ENCODE measurements around the gene SDK2.
"Not testable (repeated sequence)": the region's sequence is repeated elsewhere in the genome, so short reads cannot be mapped to it uniquely, and the experiment has no call there.

The SDK2 gene

DNA sequence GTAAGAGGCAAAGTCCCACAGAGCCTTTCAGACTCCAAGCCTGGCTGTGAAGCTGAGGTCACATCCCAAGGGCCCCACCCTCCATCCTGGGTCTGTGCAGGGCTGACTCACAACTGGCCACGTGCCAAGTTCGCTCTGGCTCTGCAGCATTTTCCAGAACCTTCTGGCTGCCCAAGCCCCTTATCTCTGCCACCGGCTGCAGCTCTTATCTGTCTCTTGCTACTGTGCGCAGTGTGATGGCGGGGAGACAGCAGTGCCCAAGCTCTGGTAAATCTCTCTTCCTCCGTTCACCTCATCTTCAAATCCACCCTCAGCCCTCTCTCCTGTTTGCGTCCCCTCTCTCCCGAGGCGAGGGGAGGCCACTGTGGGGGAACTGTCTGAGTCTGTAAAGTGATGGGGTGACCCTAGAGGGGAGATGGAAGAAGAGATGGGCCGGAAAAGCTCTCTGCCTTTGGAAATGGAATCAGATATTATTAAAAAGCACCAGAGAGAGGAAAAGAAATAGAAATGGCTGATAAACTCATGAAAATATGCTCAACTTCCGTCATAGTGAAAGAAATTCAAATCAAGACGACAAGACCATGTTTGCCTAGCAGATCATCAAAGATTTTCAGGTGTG, 169.8 kb downstream of the SDK2 start:
- DNase-seq: peak; percentile 53

DNA sequence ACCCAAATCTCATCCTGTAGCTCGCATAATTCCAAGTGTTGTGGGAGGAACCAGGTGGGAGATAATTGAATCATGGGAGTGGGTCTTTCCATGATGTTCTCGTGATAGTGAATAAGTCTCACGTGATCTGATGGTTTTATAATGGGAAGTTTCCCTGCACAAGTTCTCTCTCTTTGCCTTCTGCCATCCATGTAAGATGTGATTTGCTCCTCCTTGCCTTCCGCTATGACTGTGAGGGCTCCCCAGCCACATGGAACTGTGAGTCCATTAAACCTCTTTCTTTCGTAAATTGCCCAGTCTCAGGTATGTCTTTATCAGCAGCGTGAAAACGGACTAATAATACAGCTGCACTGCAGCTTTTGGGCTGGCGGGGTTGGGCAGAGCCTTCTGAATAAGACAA, 171.5 kb downstream of the SDK2 start:
- not testable (repeated sequence) for DNase-seq

DNA sequence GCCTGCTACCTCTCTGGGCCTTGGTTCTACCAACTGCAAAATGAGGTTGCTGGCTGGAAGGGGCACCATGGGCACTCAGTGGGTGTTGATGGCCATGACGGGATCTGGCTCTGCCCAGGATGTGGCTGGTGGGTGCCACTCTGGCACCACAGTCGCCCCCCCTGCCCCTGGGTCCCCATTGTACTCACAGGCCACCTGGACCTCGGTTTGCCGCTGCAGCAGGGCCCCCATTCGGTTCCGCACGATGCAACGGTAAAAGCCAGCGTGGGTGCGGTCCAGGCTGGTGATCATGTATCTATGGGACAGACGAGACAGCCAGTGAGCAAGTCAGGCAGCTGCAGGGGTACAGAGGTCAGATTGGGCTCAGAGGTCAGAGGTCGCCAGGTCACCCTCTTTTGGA, 172.3 kb downstream of the SDK2 start:
- no peak for DNase-seq

DNA sequence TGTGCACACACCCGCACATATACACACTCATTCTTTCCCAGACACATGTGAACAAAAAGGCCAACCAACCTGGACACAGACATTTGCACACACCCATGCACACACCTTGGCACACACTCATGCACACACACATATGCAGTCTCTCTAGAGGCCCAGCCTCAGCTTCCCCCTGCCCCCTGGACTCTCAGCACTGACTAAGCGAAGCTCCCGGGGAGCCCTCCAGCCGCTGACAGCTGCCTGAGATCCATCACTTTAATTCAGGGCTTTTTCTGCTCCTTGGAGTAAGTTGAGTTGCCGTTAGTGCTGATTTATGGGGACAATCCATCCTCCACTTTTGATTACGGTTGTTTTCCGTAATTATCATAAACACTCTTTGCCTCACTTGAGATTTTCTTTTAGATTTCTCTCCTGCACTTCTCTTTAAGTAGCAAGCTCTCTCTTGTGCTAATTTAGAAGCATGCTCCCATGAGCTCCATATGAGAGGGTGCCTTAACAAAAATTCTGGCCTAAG, 173.9 kb downstream of the SDK2 start:
- DNase-seq: no peak

DNA sequence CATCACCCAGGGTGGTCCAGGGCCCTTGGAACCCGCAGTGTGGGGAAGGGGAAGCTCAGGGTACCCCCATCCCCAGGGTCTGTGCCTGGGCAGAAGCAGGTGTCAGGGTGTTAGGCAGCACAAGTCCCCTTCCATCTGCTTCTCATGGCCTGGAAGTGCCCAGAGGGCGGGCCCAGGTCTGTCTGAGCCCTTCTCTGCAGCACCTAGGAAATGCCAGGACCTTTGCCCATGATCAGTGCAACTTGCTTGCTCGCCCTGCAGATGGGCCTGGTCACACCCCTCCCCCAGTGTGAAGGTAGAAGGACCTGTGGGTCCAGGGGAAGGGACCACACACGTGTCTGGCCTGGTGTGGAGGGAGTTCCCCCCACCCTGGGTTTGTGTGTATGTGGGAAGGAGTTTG, 174.9 kb downstream of the SDK2 start:
- DNase-seq: no peak

DNA sequence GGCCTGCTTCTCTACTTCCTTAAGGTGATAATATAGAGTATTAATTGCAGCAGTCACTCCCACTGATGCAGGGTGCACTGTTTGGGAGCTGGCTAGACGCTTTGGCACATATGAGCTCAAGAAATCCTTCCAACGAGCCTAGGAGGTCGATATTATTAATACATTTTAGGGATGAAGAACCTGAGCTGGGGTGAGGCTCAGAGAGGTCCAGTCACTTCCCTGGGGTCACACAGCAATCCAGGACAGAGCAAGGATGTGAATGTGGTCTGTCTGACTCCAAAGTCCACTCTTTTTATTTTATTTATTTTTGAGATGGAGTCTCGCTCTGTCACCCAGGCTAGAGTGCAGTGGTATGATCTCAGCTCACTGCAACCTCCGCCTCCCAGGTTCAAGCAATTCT, 176.0 kb downstream of the SDK2 start:
- no peak for DNase-seq

DNA sequence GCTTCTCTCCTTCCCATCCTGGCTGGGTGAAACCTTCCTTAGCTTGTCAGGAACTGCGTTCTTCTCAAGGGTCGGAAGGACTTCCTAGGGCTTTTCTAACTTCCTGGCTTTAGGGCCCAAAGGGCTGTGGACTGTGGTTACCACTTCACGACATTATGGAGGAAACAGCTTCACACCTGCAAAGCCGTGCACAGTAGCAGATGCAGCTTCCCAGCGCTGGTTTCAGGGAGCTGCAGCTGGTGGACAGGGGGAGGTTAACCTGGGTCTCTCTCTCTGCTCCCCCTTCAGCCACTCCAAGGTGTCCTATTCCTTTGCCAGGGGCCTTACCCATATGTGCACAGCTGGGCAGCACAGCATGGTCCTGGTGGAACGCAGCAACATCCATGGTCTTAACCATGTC, 176.6 kb downstream of the SDK2 start:
- no peak for DNase-seq

DNA sequence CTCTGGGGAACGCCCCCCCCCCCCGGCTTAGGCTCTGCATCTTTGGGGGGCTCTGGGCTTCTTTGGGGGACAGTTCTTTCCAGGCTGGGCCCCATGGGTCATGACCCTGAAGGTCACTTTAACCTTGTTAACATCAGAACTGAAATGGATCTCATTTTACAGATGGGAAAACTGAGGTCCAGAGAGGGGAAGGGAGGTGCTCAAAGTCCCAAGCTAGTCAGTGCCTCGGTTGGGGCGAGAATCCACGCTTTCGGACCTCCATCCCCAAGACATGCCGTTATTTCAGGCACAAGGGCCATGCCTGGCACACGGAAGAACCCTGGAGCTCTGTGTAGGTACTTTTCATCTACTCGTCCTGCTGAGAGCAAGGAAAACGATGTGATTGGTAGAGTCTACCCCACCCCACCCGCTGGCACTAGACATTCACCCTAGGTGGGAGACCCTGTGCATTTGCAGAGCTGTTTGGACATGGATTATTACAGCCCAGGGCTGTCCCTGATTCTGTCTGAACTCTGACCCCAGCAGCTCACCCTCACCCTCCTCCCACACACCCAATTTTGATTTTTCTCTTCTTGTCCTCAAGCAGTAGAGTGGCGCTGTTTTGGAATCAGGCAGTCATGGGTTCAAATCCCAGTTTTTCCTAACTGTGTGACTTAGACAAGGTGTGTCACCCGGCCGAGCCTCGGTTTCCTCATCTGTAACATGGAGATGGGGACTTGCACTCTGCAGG, 177.4 kb downstream of the SDK2 start:
- DNase-seq: no peak

DNA sequence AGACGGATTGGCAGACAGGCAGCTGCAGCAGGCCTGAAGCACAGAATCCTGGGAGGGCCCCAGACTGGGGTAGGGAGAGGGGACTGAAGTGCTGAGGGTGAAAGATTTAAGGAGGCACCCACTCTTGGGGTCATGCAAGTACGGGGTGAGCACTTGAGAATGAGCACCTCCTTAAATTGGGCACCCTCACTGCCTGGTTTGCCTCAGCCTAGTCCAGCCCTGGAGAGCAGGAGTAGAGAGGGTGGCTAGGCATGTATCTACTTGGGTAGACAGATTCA, 178.4 kb downstream of the SDK2 start:
- DNase-seq: no peak

DNA sequence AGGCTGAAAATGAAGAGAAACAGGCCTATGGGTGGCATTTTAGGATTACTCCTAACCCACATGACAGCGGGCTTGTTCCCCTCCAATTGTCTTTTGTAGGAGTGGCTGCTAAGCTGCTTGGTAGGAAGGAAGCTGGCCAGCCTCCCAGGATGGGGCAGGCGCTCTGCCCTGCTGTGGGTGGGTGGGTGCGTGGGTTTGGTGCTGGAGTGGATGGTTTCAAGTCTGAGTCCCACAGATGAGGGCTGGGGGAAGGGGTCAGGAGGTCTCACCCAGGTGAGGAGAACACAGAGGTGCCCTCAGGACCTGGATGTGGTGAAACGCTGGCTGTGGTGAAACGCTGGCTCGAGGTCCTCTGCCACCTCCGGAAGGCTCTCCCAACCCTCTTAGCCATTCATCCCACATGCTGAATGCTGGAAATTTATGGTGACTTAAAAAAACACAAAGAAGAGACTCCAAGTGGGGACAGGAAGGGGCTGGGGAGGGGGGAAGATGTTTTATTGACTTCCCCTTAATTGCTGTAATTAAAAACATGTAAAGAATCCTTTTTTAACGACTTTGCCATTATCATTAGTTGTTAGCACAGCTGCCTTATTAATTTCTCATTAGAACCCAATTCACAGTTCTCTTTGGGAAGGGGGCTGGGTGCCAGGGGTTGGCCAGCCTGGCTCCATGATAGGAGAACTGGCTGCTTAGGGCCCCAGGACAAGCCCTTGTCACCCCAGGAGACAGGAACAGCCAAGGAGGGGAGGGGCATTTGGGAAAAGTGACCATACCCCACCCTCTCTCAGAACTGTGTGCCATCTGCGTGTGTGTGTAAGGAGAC, 178.9 kb downstream of the SDK2 start:
- DNase-seq: peak; percentile 28

DNA sequence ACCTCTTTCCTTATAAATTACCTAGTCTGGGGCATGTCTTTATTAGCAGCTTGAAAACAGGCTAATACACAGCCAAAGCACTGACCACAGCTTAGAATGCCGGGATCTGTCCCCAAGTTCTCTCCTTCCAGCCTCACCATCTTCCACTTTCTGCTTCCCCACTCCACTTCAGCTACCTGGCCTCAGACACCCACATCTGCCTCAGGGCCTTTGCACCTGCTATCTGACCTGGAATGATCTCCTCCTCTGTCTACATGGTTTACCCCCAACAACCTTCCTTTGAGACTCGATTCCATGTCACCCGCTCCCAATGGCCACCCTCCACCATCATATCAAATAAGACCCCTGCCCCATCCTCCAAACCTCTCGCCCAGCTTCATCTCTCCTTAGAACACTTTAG, 179.8 kb downstream of the SDK2 start:
- no peak for DNase-seq

DNA sequence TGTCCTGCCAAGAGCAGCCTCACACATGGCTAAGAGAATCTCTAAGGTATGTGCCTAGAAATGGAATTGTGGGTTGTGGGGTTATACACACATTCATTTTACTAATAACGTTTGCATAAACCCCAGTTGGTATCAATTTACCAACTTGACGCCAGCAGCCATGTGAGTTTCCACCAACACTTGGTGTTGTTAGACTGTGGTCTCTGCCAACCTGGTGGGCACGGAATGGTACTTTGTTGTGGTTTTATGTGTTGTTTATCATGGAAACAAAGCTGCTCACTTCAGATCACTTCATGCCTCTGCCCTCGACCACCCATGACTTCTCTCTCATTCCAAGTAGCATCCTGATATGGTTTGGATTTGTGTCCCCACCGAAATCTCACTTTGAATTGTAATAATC, 180.4 kb downstream of the SDK2 start:
- no peak for DNase-seq

DNA sequence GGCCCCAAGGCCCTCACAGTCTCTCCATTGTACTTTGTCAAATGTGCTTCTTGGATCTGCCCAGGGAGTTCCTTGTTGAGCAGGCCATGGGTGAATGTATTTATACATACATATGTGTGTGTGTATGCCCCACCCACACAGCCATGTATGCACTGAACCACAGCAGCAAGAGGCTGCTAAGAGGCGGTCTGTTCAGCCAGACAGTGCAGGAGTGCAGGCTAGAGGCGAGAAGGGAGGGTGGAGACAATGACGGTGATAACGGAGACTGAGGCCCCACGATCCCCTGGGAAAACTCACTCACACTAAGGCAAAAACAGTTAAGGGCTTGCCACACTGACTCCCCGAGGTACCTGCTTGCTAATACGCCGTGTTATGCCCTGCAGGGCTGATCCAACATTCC, 181.4 kb downstream of the SDK2 start:
- DNase-seq: no peak

DNA sequence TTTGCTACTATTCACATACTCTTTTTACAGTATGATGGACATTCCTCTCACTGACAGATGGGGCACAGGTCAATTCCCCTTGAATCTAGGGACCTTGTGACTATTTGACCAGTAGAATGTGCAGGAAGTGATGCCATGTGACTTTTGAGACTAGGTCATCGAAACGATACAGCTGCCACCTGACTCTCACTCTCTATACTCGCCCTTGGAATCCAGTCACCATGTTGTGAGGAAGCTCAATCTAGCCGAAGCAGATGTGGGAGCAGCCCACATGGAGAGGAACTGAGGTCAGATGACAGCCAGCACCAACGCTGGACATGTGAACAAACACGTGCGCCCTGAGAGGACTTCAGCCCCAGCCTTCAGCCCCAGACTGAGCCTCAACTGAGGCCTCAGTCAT, 184.3 kb downstream of the SDK2 start:
- no peak for DNase-seq

DNA sequence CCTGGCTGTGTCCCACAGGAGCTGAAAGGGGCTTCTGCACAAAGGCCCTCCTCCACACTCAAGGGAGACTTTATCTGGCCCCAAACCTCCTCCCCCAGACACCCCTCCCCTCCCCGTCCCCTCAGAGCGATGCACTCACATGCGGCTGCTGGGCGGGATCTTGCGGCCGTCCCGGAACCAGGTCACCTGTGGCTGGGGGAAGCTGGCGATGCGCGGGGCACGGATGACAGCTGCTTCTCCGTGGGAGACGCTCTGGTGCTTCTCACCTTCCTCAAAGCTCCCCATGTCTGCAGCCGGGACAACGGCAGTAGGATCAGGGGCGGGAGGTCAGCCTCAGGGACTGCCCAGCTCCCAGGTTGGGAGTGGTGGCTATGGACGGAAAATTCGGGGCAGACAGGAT, 188.5 kb downstream of the SDK2 start:
- no peak for DNase-seq

DNA sequence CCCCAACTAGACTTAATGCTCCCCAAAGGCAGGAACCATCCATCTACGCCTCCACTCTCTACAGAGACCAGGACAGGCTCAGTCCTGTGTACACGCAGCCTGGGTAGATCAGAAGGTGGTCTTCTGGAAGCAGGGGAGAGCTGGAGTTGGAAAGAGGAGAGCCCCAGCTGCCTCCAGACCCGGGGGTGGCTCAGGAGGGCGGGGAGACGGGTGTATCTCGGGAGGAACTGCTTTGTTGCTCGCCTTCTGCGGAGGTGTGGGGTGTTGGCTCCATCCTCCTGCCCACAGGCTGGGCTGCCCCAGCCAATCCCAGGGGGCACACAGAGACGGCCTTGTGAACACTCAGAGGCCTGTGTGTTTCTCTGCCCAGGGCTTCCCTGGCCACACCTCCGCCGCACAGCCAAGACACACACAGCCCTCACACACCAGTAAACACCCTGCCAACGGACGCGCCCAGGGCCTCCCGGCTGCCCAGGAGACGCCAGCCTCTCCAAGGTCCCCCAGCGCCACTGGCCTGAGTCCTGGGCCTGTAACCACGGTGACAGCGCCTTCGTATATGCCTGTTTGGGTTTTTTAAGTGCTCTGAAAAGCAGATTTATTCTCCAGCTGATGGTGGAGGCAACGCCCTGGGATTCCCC, 189.1 kb downstream of the SDK2 start:
- DNase-seq: peak; percentile 28

DNA sequence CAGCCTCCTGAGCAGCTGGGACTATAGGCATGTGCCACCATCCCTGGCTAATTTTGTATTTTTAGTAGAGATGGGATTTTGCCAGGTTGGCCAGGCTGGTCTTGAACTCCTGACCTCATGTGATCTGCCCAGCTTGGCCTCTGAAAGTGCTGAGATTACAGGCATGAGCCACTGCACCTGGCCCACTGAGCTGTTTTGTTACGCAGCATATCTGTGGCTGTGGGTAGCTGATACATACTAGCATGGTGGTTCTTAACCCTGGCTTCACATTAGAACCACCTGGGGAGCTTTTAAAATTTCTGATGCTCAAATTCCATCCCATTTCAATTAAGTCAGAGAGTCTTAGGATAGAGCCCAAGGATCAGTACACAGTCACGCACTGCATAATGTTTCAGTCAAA, 190.8 kb downstream of the SDK2 start:
- DNase-seq: not testable (repeated sequence)

DNA sequence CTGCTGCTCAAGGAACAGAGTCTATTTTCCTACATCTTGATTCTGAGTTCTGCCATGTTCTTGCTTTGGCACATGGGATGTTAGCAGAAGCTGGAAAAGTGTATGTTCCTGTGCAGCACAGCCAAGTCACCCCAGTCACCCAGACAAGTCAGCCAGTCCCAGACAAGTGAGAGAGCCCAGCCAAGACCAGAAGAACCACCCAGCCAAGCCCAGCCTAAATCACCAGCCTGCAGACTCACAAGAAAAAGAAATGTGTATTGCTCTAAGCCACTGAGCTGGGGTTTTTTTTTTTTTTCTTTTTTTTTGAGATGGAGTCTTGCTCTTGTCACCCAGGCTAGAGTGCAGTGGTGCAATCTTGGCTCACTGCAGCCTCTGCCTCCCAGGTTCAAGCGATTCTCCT, 191.2 kb downstream of the SDK2 start:
- DNase-seq: no peak

DNA sequence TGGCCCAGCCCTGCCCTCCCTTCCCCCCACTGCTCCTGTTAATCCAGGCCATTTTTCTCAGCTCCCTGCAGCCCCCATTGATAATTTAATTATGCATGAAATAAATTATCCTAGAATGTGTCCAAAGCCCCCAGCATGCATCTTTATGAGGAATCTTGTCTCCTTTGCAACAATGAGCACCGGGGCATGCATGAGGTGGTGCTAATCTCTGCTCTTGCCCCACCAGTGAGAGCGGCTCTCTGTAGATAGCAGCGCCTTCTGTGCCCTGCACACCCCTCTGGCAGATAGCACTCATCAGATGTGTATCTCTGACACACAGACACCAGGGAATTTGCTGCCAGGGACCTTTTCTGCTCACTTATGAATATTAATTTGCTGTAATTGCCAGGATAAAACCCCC, 192.2 kb downstream of the SDK2 start:
- DNase-seq: no peak

DNA sequence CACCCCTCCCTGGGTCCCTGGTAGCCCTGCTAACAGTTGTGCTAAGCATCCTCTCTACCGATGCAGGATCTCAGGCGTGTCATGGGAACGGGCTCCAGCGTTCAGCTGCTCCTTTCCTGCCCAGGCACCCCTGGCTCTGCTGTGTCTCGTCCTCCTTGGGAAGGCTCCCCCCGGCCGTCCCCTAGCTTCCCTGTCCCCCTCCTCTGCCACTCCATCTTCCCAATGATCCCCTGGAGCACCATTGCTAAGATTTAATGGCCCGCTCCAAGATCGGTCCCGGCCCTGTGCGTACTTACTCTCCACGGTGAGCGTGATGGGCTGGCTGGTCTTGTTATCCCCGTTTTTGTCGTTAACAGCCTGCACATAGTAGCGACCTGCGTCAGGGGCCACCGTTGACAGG, 196.9 kb downstream of the SDK2 start:
- no peak for DNase-seq

DNA sequence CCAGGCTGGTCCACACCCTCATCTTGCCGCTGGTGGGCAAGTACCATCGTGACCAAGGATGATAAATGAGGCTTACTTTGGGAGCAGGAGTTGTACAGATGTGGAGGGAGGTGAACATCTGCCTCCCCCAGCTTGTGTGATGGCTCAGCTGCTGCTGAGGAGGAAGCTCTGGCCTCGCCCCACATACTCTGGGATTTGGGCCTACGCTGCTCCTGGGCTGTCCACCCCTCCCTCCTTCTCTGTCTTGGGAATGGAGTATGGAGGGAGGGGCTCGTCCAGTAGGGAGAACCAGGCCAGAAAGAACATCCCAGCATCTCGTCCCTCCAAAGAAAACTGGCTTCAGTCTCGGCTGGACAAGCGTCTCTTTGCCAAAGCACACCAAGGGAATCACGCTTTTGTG, 197.6 kb downstream of the SDK2 start:
- DNase-seq: no peak

DNA sequence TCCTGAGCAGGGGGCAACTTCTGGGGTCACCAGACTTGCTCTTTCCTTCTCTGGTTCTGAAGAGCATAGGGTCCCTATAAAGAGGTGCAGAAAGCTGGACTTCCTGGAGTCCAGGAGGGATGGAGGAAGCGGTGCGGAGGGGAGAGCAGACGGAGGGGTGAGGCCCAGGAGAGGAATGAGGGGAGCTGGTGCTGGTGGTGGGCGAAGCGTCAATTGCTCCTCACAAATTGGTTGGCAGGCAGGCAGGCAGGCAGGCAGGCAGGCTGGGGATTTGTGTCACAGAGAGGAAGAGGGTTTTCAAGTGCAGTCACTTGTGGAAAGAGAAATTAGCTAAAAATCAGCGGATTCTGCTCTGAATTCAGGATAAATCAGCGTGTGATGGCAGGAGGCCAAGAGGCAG, 198.8 kb downstream of the SDK2 start:
- no peak for DNase-seq

DNA sequence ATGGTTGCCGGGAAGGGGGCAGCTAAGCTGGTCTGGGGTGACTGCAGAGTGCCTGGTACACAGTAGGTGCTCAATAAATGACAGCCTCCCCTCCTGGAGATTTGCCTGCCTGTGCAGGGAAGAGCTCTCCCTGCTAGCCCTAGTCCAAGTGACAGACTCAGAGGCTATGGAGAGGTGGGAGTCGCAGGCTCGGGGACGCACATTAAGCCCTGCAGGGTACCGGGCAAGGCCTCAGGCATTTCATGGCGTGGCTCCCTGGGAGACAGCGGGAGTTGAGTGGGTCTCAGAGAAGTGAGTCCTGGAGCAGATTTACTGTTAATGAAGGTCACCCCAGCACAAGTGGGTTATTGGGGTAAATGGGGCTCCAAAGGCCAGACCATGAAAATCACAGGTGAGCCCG, 200.2 kb downstream of the SDK2 start:
- no peak for DNase-seq

DNA sequence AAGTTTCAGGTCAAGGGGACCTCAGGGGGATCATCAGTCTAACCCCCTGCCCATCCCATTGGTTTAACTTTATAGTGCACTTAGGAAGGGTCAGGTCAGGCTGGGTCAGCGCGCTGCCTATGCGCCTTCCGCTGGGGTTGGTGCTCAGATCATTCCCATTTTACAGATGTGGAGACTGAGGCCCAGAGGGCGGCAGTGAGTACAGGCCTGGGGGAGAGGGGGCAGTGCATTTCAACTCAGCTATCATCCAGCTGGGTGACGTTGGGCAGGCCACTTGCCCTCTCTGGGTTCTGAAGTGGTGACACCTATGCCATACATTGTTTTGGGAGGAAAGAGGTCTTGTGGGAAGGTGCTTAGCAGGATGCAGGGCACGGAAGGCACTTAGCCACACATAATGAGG, 204.6 kb downstream of the SDK2 start:
- DNase-seq: no peak
